Kidney (tissue), 14 donors: ENCODE measurements around the gene FHIP1A. TPM values are rescaled to one million over a fixed set of nuclear protein-coding genes. Genes with fewer than 3 reads are reported as not detected.

ENCODE experiments used
- DNase-seq, 5 donors: peaks; one replicate each; pipeline ENCODE4 v3.0.0-alpha.2; 2013 to 2020
- FAIRE-seq: peaks from 2 replicates; lab custom pipeline; 2012; peaks lifted over from hg19 to GRCh38; lab: Jason Lieb, UNC
- H3K27ac ChIP-seq, 2 donors: one replicate each; pipeline ENCODE4 v1.7.0; 2013; ENCODE audit warnings: low read depth in 2 of 2, low read length in 2 of 2, inconsistent platforms in 1 of 2
- H3K27me3 ChIP-seq: one replicate; pipeline ENCODE4 v1.7.1; 2013; ENCODE audit warnings: low read length, inconsistent platforms; ENCODE audit not compliant: control insufficient read depth, insufficient read depth
- H3K36me3 ChIP-seq, 3 donors: one replicate each; pipeline versions ENCODE4 v1.7.0 to v1.7.1; 2013; ENCODE audit warnings: low read length in 3 of 3, control low read depth in 1 of 3, inconsistent platforms in 1 of 3; ENCODE audit not compliant: insufficient read depth in 3 of 3, control insufficient read depth in 2 of 3
- H3K4me1 ChIP-seq, 3 donors: one replicate each; pipeline versions ENCODE4 v1.7.0 to v1.7.1; 2013; ENCODE audit warnings: low read length in 3 of 3, inconsistent platforms in 1 of 3, low read depth in 1 of 3; ENCODE audit not compliant: control insufficient read depth in 2 of 3, insufficient read depth in 2 of 3
- H3K4me3 ChIP-seq, 3 donors: one replicate each; pipeline versions ENCODE4 v1.7.0 to v1.8.1; 2013; ENCODE audit warnings: low read length in 3 of 3, control low read depth in 1 of 3, inconsistent platforms in 1 of 3
- H3K9ac ChIP-seq, 3 donors: one replicate each; pipeline versions ENCODE4 v1.7.0 to v1.7.1; 2013; ENCODE audit warnings: low read length in 3 of 3, control low read depth in 1 of 3, inconsistent platforms in 1 of 3
- H3K9me3 ChIP-seq, 3 donors: one replicate each; pipeline versions ENCODE4 v1.7.0 to v1.7.1; 2013; ENCODE audit warnings: low read length in 3 of 3, control low read depth in 1 of 3, inconsistent platforms in 1 of 3; ENCODE audit not compliant: control insufficient read depth in 2 of 3, insufficient read depth in 1 of 3
- intact Hi-C: fragments of 100-400 bp; cut with DNase I; formaldehyde crosslinking; loops from one replicate; pipeline ENCODE4 v1.11.1; 2022
- polyA plus RNA-seq: library from polyadenylated mRNA; stranded (reverse); fragments of 350-450 nt; fragmentation: Illumina TruSeq; extraction: RNeasy Lipid Tissue Mini Kit (QIAGEN cat#74804); gene quantifications from one replicate; pipeline ENCODE4 v1.2.3, GENCODE V29; 2014; ENCODE audit warnings: low read depth, low replicate concordance; ENCODE audit not compliant: insufficient read depth
- total RNA-seq: library from RNA; stranded (reverse); fragmentation: NEBNext Ultra II Directional; extraction: Animal tissue kit (Norgen Biotek cat#: 25700); gene quantifications from one replicate; pipeline ENCODE4 v1.2.1, GENCODE V29; 2021
- TF ChIP-seq, protein P1 (sequence below): IDR thresholded peaks from 3 replicates; pipeline ENCODE4 v1.5.1; 2012; ENCODE audit warnings: mild to moderate bottlenecking, moderate library complexity, borderline replicate concordance; ENCODE audit not compliant: insufficient read depth; ENCODE audit errors: extremely low read depth
- donor health status: control.
- donor health status: control.
- donor health status: control.
- donor health status: control.
- donor health status: control.
- donor health status: DM: yes; HTN: yes; CAD: no.
- donor health status: Normal renal cell carcinoma (clear cell type).

FHIP1A gene
- total and polyA plus RNA-seq, 2 donors from 2014 or later = 0.80 to 16.5 TPM

DNA sequence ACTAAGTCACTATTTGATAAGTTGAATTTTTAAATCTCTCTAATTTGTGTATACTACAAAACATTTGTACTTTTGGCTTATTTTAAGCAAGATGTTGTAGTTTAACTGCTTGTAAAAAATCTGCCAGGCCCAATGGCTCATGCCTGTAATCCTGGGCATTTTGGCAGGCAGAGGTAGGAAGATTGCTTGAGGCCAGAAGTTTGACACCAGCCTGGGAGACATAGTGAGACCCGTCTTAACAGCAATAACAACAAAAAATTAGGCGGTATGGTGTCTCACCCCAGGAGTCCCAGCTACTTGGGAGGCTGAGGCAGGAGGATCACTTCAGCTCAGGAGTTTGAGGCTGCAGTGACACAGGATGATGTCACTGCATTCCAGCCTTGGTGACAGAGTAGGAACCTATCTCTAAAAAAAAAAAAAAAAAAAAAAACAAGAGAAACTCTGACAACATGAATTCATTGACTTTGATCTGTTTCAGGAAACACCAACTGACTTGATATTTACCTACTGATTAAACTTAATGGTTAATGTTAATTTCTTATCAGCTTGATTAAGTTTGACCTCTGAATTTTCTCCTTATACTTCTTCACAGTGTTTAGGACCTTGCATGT is 8.9 kb downstream of the FHIP1A start:
- intact Hi-C loops = no loop called here
- FAIRE-seq = no peak
- Histone ChIP-seq H3K9me3 (no peaks in the 10 kb centered on the region), H3K4me1 (peaks cover 0 to 6% (median 3%) of the 10 kb centered on the region in 3 donors), H3K27me3 (no peaks in the 10 kb centered on the region), H3K9ac (no peak overlapping the region), H3K36me3 (no peaks in the 10 kb centered on the region), H3K4me3 (no peak overlapping the region), H3K27ac (no peak overlapping the region)
- DNase-seq = no peak
- TF ChIP-seq, protein P1, sequence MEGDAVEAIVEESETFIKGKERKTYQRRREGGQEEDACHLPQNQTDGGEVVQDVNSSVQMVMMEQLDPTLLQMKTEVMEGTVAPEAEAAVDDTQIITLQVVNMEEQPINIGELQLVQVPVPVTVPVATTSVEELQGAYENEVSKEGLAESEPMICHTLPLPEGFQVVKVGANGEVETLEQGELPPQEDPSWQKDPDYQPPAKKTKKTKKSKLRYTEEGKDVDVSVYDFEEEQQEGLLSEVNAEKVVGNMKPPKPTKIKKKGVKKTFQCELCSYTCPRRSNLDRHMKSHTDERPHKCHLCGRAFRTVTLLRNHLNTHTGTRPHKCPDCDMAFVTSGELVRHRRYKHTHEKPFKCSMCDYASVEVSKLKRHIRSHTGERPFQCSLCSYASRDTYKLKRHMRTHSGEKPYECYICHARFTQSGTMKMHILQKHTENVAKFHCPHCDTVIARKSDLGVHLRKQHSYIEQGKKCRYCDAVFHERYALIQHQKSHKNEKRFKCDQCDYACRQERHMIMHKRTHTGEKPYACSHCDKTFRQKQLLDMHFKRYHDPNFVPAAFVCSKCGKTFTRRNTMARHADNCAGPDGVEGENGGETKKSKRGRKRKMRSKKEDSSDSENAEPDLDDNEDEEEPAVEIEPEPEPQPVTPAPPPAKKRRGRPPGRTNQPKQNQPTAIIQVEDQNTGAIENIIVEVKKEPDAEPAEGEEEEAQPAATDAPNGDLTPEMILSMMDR = no peak

DNA sequence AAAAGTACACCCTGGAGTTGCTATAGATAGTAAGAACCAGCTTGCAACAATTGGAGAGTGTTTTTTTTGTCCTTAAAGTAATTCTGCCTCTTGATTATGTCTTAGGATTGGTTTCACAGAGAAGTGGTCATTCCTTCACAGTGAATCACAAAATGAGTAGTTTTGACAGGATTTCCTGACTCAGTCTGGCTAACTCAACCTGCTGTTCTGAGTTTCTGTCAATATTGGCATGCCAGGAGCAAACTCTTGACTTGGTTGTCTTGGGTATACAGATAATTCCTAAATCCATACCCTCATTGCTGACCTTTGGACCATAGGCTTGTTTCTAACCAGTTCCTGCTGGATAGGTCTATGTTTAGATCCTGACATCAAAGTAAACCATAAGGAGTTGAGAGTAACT is 9.4 kb downstream of the FHIP1A start:
- no peak for DNase-seq
- TF ChIP-seq, protein P1 = no peak
- Histone ChIP-seq H3K9ac (no peak overlapping the region), H3K27me3 (no peaks in the 10 kb centered on the region), H3K9me3 (no peaks in the 10 kb centered on the region), H3K4me3 (no peak overlapping the region), H3K27ac (no peak overlapping the region), H3K4me1 (peaks cover 0 to 6% (median 3%) of the 10 kb centered on the region in 3 donors), H3K36me3 (no peaks in the 10 kb centered on the region)
- FAIRE-seq = no peak
- intact Hi-C loops = no loop called here

DNA sequence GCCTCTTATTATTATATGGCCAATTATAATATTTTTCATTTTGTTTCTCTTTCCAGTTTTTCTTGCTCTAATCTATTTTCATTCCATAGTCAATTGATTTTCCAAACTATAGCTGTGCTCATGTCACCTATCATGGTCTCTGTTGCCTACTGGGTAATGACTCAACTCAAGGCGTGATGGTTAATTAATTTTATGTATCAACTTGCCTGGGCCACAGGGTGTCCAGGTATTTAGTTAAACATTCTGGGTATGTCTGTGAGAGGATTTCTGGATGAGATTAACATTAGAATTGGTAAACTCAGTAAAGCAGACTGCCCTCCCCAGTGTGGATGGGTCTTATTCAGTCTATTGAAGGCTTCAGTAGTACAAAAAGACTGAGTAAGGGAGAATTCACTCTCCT is 9.9 kb downstream of the FHIP1A start:
- Histone ChIP-seq H3K4me1 (peaks cover 0 to 6% (median 3%) of the 10 kb centered on the region in 3 donors), H3K27ac (no peak overlapping the region), H3K9ac (no peak overlapping the region), H3K4me3 (no peak overlapping the region), H3K36me3 (no peaks in the 10 kb centered on the region), H3K27me3 (no peaks in the 10 kb centered on the region), H3K9me3 (no peaks in the 10 kb centered on the region)
- intact Hi-C loops = no loop called here
- FAIRE-seq (no peak), DNase-seq (no peak)
- TF ChIP-seq, protein P1 = no peak
